Gastroesophageal sphincter (tissue), 3 donors: Measurements from ENCODE around the gene KCNA2.

ENCODE experiments used
- CTCF ChIP-seq, 4 experiments: fragments of 200-600 bp in 2 of 4; fragments of 450-650 bp in 2 of 4; sonication (generic) in 1 of 4; IDR thresholded peaks; one replicate each; pipeline ENCODE4 v1.5.1; 2017 to 2019; ENCODE audit warnings: antibody characterized with exemption in 4 of 4, mild to moderate bottlenecking in 2 of 4, moderate library complexity in 2 of 4
- POLR2A ChIP-seq, 2 donors: fragments of 450-650 bp; IDR thresholded peaks; one replicate each; pipeline ENCODE4 v1.6.1; 2017; ENCODE audit warnings: antibody characterized with exemption in 2 of 2, mild to moderate bottlenecking in 2 of 2, moderate library complexity in 1 of 2
- POLR2AphosphoS5 ChIP-seq: sonication (generic); formaldehyde crosslinking; IDR thresholded peaks from one replicate; pipeline ENCODE4 v1.6.1; 2017; ENCODE audit warnings: antibody characterized with exemption

DNA sequence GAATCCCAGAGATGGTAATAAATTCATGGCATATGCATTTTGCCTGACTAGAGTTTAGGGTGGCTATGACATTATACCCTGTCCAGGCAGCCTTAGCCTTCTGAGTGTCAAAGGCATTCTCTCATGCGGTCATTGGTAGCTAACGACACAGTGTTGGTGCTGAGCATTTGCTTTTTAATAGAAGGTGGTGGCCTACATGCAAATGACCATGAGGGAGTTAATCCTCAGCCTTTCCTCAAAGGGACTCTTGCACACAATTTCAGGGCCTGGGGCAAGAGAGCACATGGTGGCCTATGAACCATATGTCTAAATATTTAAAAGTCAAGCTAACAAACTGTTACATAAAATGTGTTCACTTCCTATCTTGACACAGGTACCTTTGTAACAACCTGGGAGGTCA lies 56.3 kb downstream of the KCNA2 start:
- TF ChIP-seq POLR2A (IDR thresholded peaks at IDR 0.05) (no peak), CTCF (IDR thresholded peaks at IDR 0.05) (no peak), POLR2AphosphoS5 (no peak)
